Measurements from ENCODE around the gene ADAMTS18. TPM values are rescaled to one million over a fixed set of nuclear protein-coding genes. Genes with fewer than 3 reads are reported as not detected.
"Not testable (repeated sequence)": the region's sequence is repeated elsewhere in the genome, so short reads cannot be mapped to it uniquely, and the experiment has no call there.

The ADAMTS18 gene
- total and polyA plus RNA-seq, 12 donors: 0.03 to 0.65 (median 0.25) TPM; not detected in 8

- peaks cover 0 to 5% (median 0%) of the 10 kb centered on the region in 7 donors for H3K27me3 ChIP-seq
- intact Hi-C loops (cut with DNase I): no loop called here
- 41 to 44% methylated on average over 3 of the region's 3 CpGs for WGBS, 2 donors
- no peak for TF ChIP-seq CTCF (IDR thresholded peaks at IDR 0.05)
- H3K27ac ChIP-seq: no peak overlapping the region
- no peak overlapping the region for H3K4me3 ChIP-seq
- ATAC-seq: peak in 3 of 8 donors; percentile 19 to 62 (median 35)
- H3K9me3 ChIP-seq: no peaks in the 10 kb centered on the region
- H3K4me1 ChIP-seq: peaks cover 0 to 18% (median 0%) of the 10 kb centered on the region in 9 donors
- H3K36me3 ChIP-seq: no peaks in the 10 kb centered on the region
- DNase-seq: no peak
These were observed 34.8 kb upstream of the ADAMTS18 start for GRCh38 chr16:77469634-77470033.

DNA sequence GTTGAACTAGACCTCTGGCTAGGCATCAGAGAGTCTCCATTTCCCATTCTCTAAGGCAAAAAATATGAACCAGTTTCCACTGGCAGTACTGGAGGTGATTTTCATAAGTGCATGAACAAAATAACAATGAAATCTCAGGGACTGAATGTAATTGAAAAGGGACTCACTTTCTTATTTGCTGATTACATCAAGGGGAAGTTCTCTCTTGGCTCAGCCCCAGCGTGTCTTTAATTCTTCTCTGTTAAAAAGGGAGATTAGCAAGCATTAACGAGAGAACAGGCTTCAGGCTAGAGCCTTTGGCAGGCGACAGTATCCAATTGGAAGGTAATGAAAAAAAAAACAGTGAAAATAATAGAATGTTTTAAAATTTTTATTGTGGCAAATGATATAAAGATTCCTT lies 34.0 kb upstream of the ADAMTS18 start:
- ATAC-seq: peak in 3 of 8 donors; percentile 20 to 69 (median 29)
- no peak overlapping the region for H3K27ac ChIP-seq
- intact Hi-C loops (cut with DNase I): no loop called here
- DNase-seq: peak in 1 of 2 donors; percentile 4
- H3K4me3 ChIP-seq: no peak overlapping the region
- peaks cover 0 to 7% (median 0%) of the 10 kb centered on the region in 7 donors for H3K27me3 ChIP-seq
- TF ChIP-seq CTCF (IDR thresholded peaks at IDR 0.05): no peak
- H3K9me3 ChIP-seq: no peaks in the 10 kb centered on the region
- peaks cover 0 to 18% (median 0%) of the 10 kb centered on the region in 9 donors for H3K4me1 ChIP-seq
- 24 to 27% methylated on average over 3 of the region's 3 CpGs for WGBS, 2 donors
- H3K36me3 ChIP-seq: no peaks in the 10 kb centered on the region

DNA sequence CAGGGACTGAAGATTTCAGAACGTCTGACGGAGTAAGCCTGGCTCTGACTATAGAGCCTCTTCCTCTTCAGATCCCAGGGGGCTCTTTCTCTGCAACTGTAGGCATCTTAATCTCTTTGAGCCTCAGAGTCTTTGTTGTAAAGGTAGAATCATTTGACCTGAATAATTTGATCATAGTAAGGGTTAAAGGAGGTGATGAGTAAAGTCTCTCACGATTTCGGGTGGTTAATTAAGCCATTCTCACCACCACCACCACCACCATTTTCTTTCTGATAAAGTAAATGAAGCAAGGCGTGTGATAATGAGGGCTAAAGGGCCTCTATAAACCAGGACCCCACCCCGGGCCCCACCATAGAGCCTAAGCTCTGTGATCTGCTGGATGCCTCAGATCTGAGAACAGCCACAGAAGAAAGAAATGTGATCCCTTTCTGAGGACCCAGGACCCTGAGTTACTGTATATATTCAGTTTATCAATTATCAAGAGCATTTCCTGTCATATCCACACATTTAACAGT lies 33.0 kb upstream of the ADAMTS18 start:
- Histone ChIP-seq H3K4me1 (peaks cover 0 to 18% (median 0%) of the 10 kb centered on the region in 9 donors), H3K36me3 (no peaks in the 10 kb centered on the region), H3K9me3 (no peaks in the 10 kb centered on the region), H3K27ac (no peak overlapping the region), H3K27me3 (peaks cover 0 to 7% (median 0%) of the 10 kb centered on the region in 7 donors), H3K4me3 (no peak overlapping the region)
- ATAC-seq (no peak), DNase-seq (no peak)
- no peak for TF ChIP-seq CTCF (IDR thresholded peaks at IDR 0.05)
- 38 to 45% methylated on average over 6 of the region's 6 CpGs for WGBS, 2 donors
- intact Hi-C loops (cut with DNase I): no loop called here

GRCh38 chr16:77463659-77464058 lies 28.8 kb upstream of the ADAMTS18 start:
- ATAC-seq, H3K4me1 ChIP-seq, H3K36me3 ChIP-seq, H3K27ac ChIP-seq, DNase-seq, H3K9me3 ChIP-seq, H3K4me3 ChIP-seq: not testable (repeated sequence)
- H3K27me3 ChIP-seq: peaks cover 0 to 16% (median 0%) of the 10 kb centered on the region in 7 donors
- 98 to 100% methylated on average over 3 to 4 of the region's 5 CpGs for WGBS, 2 donors
- intact Hi-C loops (cut with DNase I): loop anchor here in 1 of 10 donors (2.0 kb wide), 1 partner anchor 25 kb away; no protein-coding TSS in a partner anchor

DNA sequence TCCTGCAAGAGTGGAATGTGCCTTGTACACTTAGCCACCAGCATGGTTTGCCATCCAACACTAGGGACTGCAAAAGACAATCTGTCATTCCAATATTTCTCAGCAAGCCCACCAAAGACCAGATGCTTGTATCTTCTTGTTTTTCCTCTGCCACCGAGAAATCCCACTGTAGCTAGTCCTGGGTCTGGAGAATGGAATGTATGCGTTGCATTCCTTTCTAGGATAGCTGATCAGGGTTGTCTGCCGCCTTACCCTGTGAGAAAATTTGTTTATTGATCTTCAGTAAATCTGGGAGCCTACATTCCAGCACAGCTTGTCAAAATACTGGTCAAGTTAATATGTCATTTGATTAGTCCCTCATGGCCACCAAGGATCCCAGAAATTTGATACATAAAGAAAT lies 28.1 kb upstream of the ADAMTS18 start:
- 25 to 44% methylated on average over 3 of the region's 3 CpGs for WGBS, 2 donors
- no peak for DNase-seq
- TF ChIP-seq CTCF (IDR thresholded peaks at IDR 0.05): no peak

More for the DNA sequence above, 28.1 kb upstream of the ADAMTS18 start:
- H3K9me3 ChIP-seq: no peaks in the 10 kb centered on the region
- ATAC-seq: no peak
- H3K4me1 ChIP-seq: peaks cover 0 to under 1% (median 0%) of the 10 kb centered on the region in 9 donors
- peaks cover 0 to 16% (median 0%) of the 10 kb centered on the region in 7 donors for H3K27me3 ChIP-seq
- no peak overlapping the region for H3K27ac ChIP-seq
- intact Hi-C loops (cut with DNase I): no loop called here
- H3K4me3 ChIP-seq: no peak overlapping the region
- no peaks in the 10 kb centered on the region for H3K36me3 ChIP-seq
